Endometrium (tissue), 2 donors: Measurements from ENCODE around the gene FAM20C.

Experiments used
- FAIRE-seq: peaks from 2 replicates; lab custom pipeline; 2012; peaks lifted over from hg19 to GRCh38; lab: Jason Lieb, UNC
- donor health status: control.
- donor health status: control.

Gene FAM20C

GRCh38 chr7:305410-306151, 113.2 kb downstream of the FAM20C start:
- no peak for FAIRE-seq

- FAIRE-seq = no peak
Observed at GRCh38 chr7:307970-308369, 115.6 kb downstream of the FAM20C start.

DNA sequence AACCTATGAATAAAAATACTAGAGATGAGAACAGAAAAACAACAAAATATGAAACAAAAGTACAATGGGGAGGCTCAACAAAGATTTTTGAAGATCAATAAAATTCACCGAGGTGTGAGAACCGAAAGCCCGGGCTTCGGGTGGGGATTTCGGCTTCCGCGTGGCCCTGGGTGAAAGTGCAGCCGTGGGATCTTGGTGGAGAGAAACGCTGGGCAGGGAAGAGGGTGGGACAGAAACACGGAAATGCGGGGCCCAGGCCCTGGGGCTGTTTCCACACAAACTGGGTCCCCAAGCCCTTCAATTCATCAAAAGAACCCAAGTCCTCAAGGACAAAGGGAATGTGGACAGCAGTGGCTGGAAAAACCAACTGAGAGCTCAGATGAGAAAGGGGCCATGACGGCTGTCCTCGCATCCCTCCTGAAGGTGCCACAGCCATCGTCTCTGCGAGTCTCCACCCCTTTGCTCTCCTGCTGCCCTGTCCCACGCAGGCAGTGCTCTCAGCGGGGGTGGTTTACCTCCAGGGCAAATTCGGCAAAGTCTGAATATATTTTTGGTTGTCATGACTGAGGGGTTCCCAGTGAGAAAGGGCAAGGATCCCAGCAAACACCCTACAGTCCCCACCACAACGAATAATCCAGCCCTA, 117.3 kb downstream of the FAM20C start:
- FAIRE-seq = no peak
